ENCODE results near the gene P3R3URF. TPM values are rescaled to one million over a fixed set of nuclear protein-coding genes. Genes with fewer than 3 reads are reported as not detected.

P3R3URF gene
- total and polyA plus RNA-seq, 2 donors (not counting 3 experiments of a cell fraction or from before 2014, with no cell fraction given): not detected

- Histone ChIP-seq H3K9ac (replicated peaks; ENCODE audit: extremely low read depth, insufficient read depth, low read length) (no peak overlapping the region), H3K27ac (ENCODE audit: insufficient read depth, low read depth, low read length) (no peak overlapping the region), H3K4me1 (ENCODE audit: control insufficient read depth, extremely low read depth, insufficient read depth, low read length) (no peaks in the 10 kb centered on the region), H3K9me3 (replicated peaks; ENCODE audit: control insufficient read depth, insufficient read depth, low read length) (no peaks in the 10 kb centered on the region), H3K79me2 (ENCODE audit: control insufficient read depth, insufficient read depth, low read length) (no peaks in the 10 kb centered on the region), H3K4me3 (replicated peaks in 1 of 3; ENCODE audit: insufficient read depth in 1 of 3, low read depth in 1 of 3, low read length in 3 of 3) (no peak overlapping the region), H4K20me1 (replicated peaks; ENCODE audit: control insufficient read depth, extremely low read depth, insufficient read depth, low read length) (no peaks in the 10 kb centered on the region), H2AFZ (ENCODE audit: low read depth, low read length) (no peak overlapping the region), H3K36me3 (ENCODE audit: control insufficient read depth in 2 of 2, extremely low read depth in 1 of 2, insufficient read depth in 2 of 2, low read length in 2 of 2) (no peaks in the 10 kb centered on the region), H3K4me2 (ENCODE audit: insufficient read depth, low read length) (no peak overlapping the region), H3K27me3 (ENCODE audit: control insufficient read depth in 2 of 2, insufficient read depth in 2 of 2, low read length in 2 of 2) (no peaks in the 10 kb centered on the region), H3K9me1 (replicated peaks; ENCODE audit: control insufficient read depth, extremely low read depth, insufficient read depth, low read length) (no peaks in the 10 kb centered on the region)
- dilution Hi-C loops (cut with MboI; ENCODE audit: extremely low pct_ligation_motif_present, low sequenced_read_pairs): no loop called here
- CTCF ChIA-PET: interaction anchor here (1.5 kb wide), 1 partner anchor 8 kb away, joined by 4 read pairs; no protein-coding TSS in a partner anchor
- TF ChIP-seq POLR2A (IDR thresholded peaks at IDR 0.05; ENCODE audit: low read depth, low read length) (no peak), MYC (IDR thresholded peaks at IDR 0.05; ENCODE audit: low read depth, low read length) (no peak), JUN (IDR thresholded peaks at IDR 0.05; ENCODE audit: borderline replicate concordance, insufficient read depth, insufficient read length, low read depth) (no peak), EZH2 (IDR thresholded peaks at IDR 0.05; ENCODE audit: borderline replicate concordance, low read depth, low read length, severe bottlenecking) (no peak), POLR2AphosphoS5 (IDR thresholded peaks at IDR 0.05; ENCODE audit: insufficient read depth, low read depth, low read length) (no peak), FOS (IDR thresholded peaks at IDR 0.05; ENCODE audit: borderline replicate concordance, insufficient read depth, low read length) (no peak), MAX (IDR thresholded peaks at IDR 0.05; ENCODE audit: insufficient read depth, insufficient read length) (no peak), GATA2 (IDR thresholded peaks at IDR 0.05; ENCODE audit: insufficient read depth, insufficient read length, low read depth, low read length) (no peak), CTCF (IDR thresholded peaks at IDR 0.05; ENCODE audit: extremely low read depth in 1 of 2, insufficient read depth in 1 of 2, low read depth in 1 of 2, low read length in 2 of 2) (no peak)
- BruUV-seq (replicated peaks): no TSS peak
- POLR2A ChIA-PET: no interaction called here
- DNase-seq (ENCODE audit: low read depth, low spot score) (no peak), FAIRE-seq (no peak)
- intact Hi-C loops (cut with micrococcal nuclease): no loop called here
These were observed 39.2 kb upstream of the P3R3URF start for GRCh38 chr1:46215504-46215903.
